HCT116 (cell line): Measurements from ENCODE around the gene ANKRD13B. TPM values are rescaled to one million over a fixed set of nuclear protein-coding genes. Genes with fewer than 3 reads are reported as not detected.

ENCODE experiments used
- ATAC-seq: fragments of 200-7000 bp; cut with Tn5 transposase; 2 replicates; pipeline ENCODE4 v1.9.1; 2020; ENCODE audit warnings: mild to moderate bottlenecking, moderate library complexity
- BruUV-seq: library from RNA; stranded (reverse); fragments of 400-500 nt; replicated peaks from 2 replicates; lab custom pipeline; 2021; lab: Mats Ljungman, UMichigan
- CTCF ChIA-PET: fragments of 300-600 bp; sonication (Branson Sonifier 250); formaldehyde crosslinking; loops from one replicate; lab custom pipeline; 2021; ENCODE audit warnings: antibody characterized with exemption; lab: Charles Lee
- POLR2A ChIA-PET: fragments of 300-600, 350-600 bp; sonication (Branson Sonifier 250); formaldehyde crosslinking; loops from one replicate; lab custom pipeline; 2021; ENCODE audit warnings: antibody characterized with exemption; lab: Charles Lee
- RAD21 ChIA-PET, 2 experiments: fragments of 300-600 bp; sonication (Branson Sonifier 250); formaldehyde crosslinking; loops; one replicate each; lab custom pipeline; 2023; ENCODE audit warnings: low total read pairs in 2 of 2; ENCODE audit not compliant: uncharacterized antibody in 2 of 2, unreplicated experiment in 2 of 2, low non-redundant PET in 1 of 2; lab: Charles Lee
- DNase-seq: peaks from one replicate; pipeline ENCODE4 v3.0.0-alpha.2; 2010; ENCODE audit warnings: low read depth, low spot score
- H2AFZ ChIP-seq: fragments of 200-600 bp; shearing (Covaris generic), sonication (generic); 2 replicates; pipeline ENCODE4 v1.6.1; 2017; ENCODE audit warnings: low read depth, mixed run types, mixed read lengths, antibody characterized with exemption, low read length; ENCODE audit not compliant: poor library complexity, severe bottlenecking
- H3K27ac ChIP-seq: 2 replicates; pipeline ENCODE4 v1.5.1; 2012; ENCODE audit warnings: low read depth, low read length
- H3K27me3 ChIP-seq: fragments of 200-600 bp; sonication (generic); 2 replicates; pipeline ENCODE4 v1.6.1; 2016; ENCODE audit warnings: mixed run types, low read length, mixed read lengths; ENCODE audit not compliant: insufficient read depth
- H3K36me3 ChIP-seq, 2 experiments: fragments of 200-500 bp in 1 of 2; fragments of 200-600 bp in 1 of 2; sonication (Bioruptor generic) in 1 of 2; sonication (generic) in 1 of 2; 2 replicates each; pipeline versions ENCODE4 v1.5.1 to v1.6.1; 2014 to 2016; ENCODE audit warnings: low read length in 2 of 2, inconsistent platforms in 1 of 2, mixed read lengths in 1 of 2, mixed run types in 1 of 2; ENCODE audit not compliant: insufficient read depth in 2 of 2, control insufficient read depth in 1 of 2
- H3K4me1 ChIP-seq, 2 experiments: fragments of 200-600 bp in 1 of 2; sonication (generic) in 1 of 2; 2 replicates each; pipeline versions ENCODE4 v1.5.1 to v1.6.1; 2012 to 2017; ENCODE audit warnings: low read length in 2 of 2, inconsistent platforms in 1 of 2, mild to moderate bottlenecking in 1 of 2, mixed read lengths in 1 of 2, mixed run types in 1 of 2, moderate library complexity in 1 of 2; ENCODE audit not compliant: insufficient read depth in 2 of 2, control insufficient read depth in 1 of 2
- H3K4me2 ChIP-seq: fragments of 200-600 bp; sonication (generic); 2 replicates; pipeline ENCODE4 v1.6.1; 2017; ENCODE audit warnings: mixed run types, low read length, mixed read lengths
- H3K4me3 ChIP-seq, 2 experiments: fragments of 200-600 bp in 1 of 2; sonication (generic) in 1 of 2; replicated peaks in 1 of 2; 2 replicates each; pipeline ENCODE4 v1.5.1; 2011 to 2016; ENCODE audit warnings: low read length in 2 of 2, control low read depth in 1 of 2, low read depth in 1 of 2, mild to moderate bottlenecking in 1 of 2, mixed read lengths in 1 of 2, mixed run types in 1 of 2
- H3K79me2 ChIP-seq: fragments of 200-600 bp; sonication (generic); 2 replicates; pipeline ENCODE4 v1.6.1; 2017; ENCODE audit warnings: mild to moderate bottlenecking, mixed run types, low read length, moderate library complexity, mixed read lengths; ENCODE audit not compliant: insufficient read depth
- H3K9ac ChIP-seq: fragments of 200-600 bp; sonication (generic); 2 replicates; pipeline ENCODE4 v1.6.1; 2016; ENCODE audit warnings: low read length, mixed read lengths
- H3K9me2 ChIP-seq: fragments of 200-600 bp; sonication (generic), shearing (Covaris generic); 2 replicates; pipeline ENCODE4 v1.6.1; 2017; ENCODE audit warnings: mixed run types, mild to moderate bottlenecking, moderate library complexity; ENCODE audit not compliant: insufficient read depth
- H3K9me3 ChIP-seq, 2 experiments: fragments of 200-500 bp in 1 of 2; fragments of 200-600 bp in 1 of 2; sonication (Bioruptor generic) in 1 of 2; sonication (generic) in 1 of 2; 2 replicates each; pipeline ENCODE4 v1.6.1; 2014 to 2017; ENCODE audit warnings: low read length in 2 of 2, mixed read lengths in 2 of 2, inconsistent platforms in 1 of 2, low read depth in 1 of 2, mild to moderate bottlenecking in 1 of 2, mixed run types in 1 of 2, moderate library complexity in 1 of 2; ENCODE audit not compliant: control insufficient read depth in 1 of 2, insufficient read depth in 1 of 2
- H4K20me1 ChIP-seq: fragments of 200-600 bp; sonication (generic), shearing (Covaris generic); 2 replicates; pipeline ENCODE4 v1.6.1; 2017; ENCODE audit warnings: mixed run types, mild to moderate bottlenecking, moderate library complexity; ENCODE audit not compliant: insufficient read depth
- CBX3 ChIP-seq: IDR thresholded peaks from 2 replicates; pipeline ENCODE4 v1.6.1; 2012; ENCODE audit warnings: low read depth
- CTCF ChIP-seq, 3 experiments: fragments of 200-600 bp in 1 of 3; sonication (generic) in 1 of 3; IDR thresholded peaks in 2 of 3; conservative IDR thresholded peaks in 1 of 3; 2 replicates each; pipeline ENCODE4 v1.5.1; 2012 to 2017; ENCODE audit warnings: low read depth in 2 of 3, low read length in 2 of 3, antibody characterized with exemption in 1 of 3, borderline replicate concordance in 1 of 3, control low read depth in 1 of 3, mild to moderate bottlenecking in 1 of 3, mixed read lengths in 1 of 3, mixed run types in 1 of 3, moderate library complexity in 1 of 3; ENCODE audit not compliant: insufficient read depth in 1 of 3
- ELF1 ChIP-seq: IDR thresholded peaks from 2 replicates; pipeline ENCODE4 v1.6.1; 2012; ENCODE audit warnings: low read depth, borderline replicate concordance
- POLR2AphosphoS5 ChIP-seq: IDR thresholded peaks from 2 replicates; pipeline ENCODE4 v1.6.1; 2011; ENCODE audit warnings: mild to moderate bottlenecking, low read depth, low read length, moderate library complexity
- RAD21 ChIP-seq: IDR thresholded peaks from 2 replicates; pipeline ENCODE4 v1.6.1; 2012; ENCODE audit warnings: low read depth, mild to moderate bottlenecking
- SP1 ChIP-seq: IDR thresholded peaks from 2 replicates; pipeline ENCODE4 v1.6.1; 2012; ENCODE audit warnings: low read depth
- intact Hi-C: fragments of 100-400 bp; cut with micrococcal nuclease; formaldehyde crosslinking; loops from 2 replicates; pipeline ENCODE4 v1.10.0; 2022
- total RNA-seq: library from RNA; stranded (reverse); gene quantifications from one replicate; pipeline ENCODE4 v1.2.1, GENCODE V29; 2021; ENCODE audit not compliant: unreplicated experiment
- TF ChIP-seq, protein P1 (sequence below): IDR thresholded peaks from 2 replicates; pipeline ENCODE4 v1.6.1; 2012
- TF ChIP-seq, protein P2 (sequence below): IDR thresholded peaks from 2 replicates; pipeline ENCODE4 v1.6.1; 2012; ENCODE audit warnings: low read depth
- TF ChIP-seq, protein P3 (sequence below): IDR thresholded peaks from 2 replicates; pipeline ENCODE4 v1.6.1; 2012

ANKRD13B gene
- total RNA-seq, 1 experiment from 2014 or later = 27.4 TPM

GRCh38 chr17:29559640-29560039, 33.3 kb upstream of the ANKRD13B start:
- no peak for DNase-seq
- H4K20me1 ChIP-seq = no peaks in the 10 kb centered on the region
- H3K27ac ChIP-seq = no peak overlapping the region
- intact Hi-C loops = no loop called here
- POLR2A ChIA-PET = no interaction called here
- TF ChIP-seq, protein P1, sequence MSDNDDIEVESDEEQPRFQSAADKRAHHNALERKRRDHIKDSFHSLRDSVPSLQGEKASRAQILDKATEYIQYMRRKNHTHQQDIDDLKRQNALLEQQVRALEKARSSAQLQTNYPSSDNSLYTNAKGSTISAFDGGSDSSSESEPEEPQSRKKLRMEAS = no peak
- TF ChIP-seq, protein P2, sequence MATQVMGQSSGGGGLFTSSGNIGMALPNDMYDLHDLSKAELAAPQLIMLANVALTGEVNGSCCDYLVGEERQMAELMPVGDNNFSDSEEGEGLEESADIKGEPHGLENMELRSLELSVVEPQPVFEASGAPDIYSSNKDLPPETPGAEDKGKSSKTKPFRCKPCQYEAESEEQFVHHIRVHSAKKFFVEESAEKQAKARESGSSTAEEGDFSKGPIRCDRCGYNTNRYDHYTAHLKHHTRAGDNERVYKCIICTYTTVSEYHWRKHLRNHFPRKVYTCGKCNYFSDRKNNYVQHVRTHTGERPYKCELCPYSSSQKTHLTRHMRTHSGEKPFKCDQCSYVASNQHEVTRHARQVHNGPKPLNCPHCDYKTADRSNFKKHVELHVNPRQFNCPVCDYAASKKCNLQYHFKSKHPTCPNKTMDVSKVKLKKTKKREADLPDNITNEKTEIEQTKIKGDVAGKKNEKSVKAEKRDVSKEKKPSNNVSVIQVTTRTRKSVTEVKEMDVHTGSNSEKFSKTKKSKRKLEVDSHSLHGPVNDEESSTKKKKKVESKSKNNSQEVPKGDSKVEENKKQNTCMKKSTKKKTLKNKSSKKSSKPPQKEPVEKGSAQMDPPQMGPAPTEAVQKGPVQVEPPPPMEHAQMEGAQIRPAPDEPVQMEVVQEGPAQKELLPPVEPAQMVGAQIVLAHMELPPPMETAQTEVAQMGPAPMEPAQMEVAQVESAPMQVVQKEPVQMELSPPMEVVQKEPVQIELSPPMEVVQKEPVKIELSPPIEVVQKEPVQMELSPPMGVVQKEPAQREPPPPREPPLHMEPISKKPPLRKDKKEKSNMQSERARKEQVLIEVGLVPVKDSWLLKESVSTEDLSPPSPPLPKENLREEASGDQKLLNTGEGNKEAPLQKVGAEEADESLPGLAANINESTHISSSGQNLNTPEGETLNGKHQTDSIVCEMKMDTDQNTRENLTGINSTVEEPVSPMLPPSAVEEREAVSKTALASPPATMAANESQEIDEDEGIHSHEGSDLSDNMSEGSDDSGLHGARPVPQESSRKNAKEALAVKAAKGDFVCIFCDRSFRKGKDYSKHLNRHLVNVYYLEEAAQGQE = no peak
- no peak for TF ChIP-seq SP1
- TF ChIP-seq RAD21 = no peak
- no peak for TF ChIP-seq ELF1
- no peak for TF ChIP-seq CTCF (IDR thresholded peaks at IDR 0.05 in 2 of 3, conservative IDR thresholded peaks at IDR 0.05 in 1 of 3; ENCODE audit: borderline replicate concordance in 1 of 3, insufficient read depth in 1 of 3, low read depth in 2 of 3, low read length in 2 of 3)
- TF ChIP-seq, protein P3, sequence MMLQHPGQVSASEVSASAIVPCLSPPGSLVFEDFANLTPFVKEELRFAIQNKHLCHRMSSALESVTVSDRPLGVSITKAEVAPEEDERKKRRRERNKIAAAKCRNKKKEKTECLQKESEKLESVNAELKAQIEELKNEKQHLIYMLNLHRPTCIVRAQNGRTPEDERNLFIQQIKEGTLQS = no peak
- TF ChIP-seq CBX3 = no peak
- no peak for TF ChIP-seq POLR2AphosphoS5
- TF ChIP-seq, all 23 proteins: peak for 0
- H3K36me3 ChIP-seq = peaks cover 3 to 4% of the 10 kb centered on the region in 2 experiments; a peak in 1 of 4 replicates
- peaks cover 0 to under 1% of the 10 kb centered on the region in 2 experiments; a peak in 2 of 4 replicates for H3K4me1 ChIP-seq
- H3K4me2 ChIP-seq = no peak overlapping the region
- BruUV-seq = no TSS peak
- no peak for ATAC-seq
- H3K4me3 ChIP-seq = no peak overlapping the region
- H3K9me2 ChIP-seq = no peaks in the 10 kb centered on the region
- CTCF ChIA-PET = no interaction called here
- H3K79me2 ChIP-seq = 0 out of 2 replicates have a peak, but pooled peaks cover under 1% of the 10 kb centered on the region
- no peaks in the 10 kb centered on the region for H3K27me3 ChIP-seq
- H3K9ac ChIP-seq = no peak overlapping the region
- RAD21 ChIA-PET = no interaction called here
- H2AFZ ChIP-seq = no peak overlapping the region
- no peaks in the 10 kb centered on the region for H3K9me3 ChIP-seq
